Left ventricle myocardium inferior (tissue), 1 donor: Measurements from ENCODE around the gene PDE11A. TPM values are rescaled to one million over a fixed set of nuclear protein-coding genes. Genes with fewer than 3 reads are reported as not detected.

Experiments
- DNase-seq: peaks from one replicate; pipeline ENCODE4 v3.0.0-alpha.2; 2020
- H3K27ac ChIP-seq: fragments of 200-600 bp; replicated peaks from 2 replicates; pipeline ENCODE4 v1.8.0; 2021
- H3K27me3 ChIP-seq: fragments of 200-600 bp; 2 replicates; pipeline ENCODE4 v1.8.0; 2021; ENCODE audit warnings: low read depth
- H3K36me3 ChIP-seq: fragments of 200-600 bp; 2 replicates; pipeline ENCODE4 v1.8.0; 2021
- H3K4me1 ChIP-seq: fragments of 200-600 bp; 2 replicates; pipeline ENCODE4 v1.8.0; 2021
- H3K4me3 ChIP-seq: fragments of 200-600 bp; 2 replicates; pipeline ENCODE4 v1.8.0; 2021; ENCODE audit warnings: mild to moderate bottlenecking, moderate library complexity
- H3K9me3 ChIP-seq: fragments of 200-600 bp; replicated peaks from 2 replicates; pipeline ENCODE4 v1.8.0; 2021
- intact Hi-C: fragments of 100-400 bp; cut with micrococcal nuclease; formaldehyde crosslinking; loops from one replicate; pipeline ENCODE4 v1.11.0; 2022
- total RNA-seq: library from RNA; stranded (reverse); fragmentation: NEBNext Ultra II Directional; extraction: Animal tissue kit (Norgen Biotek cat#: 25700); gene quantifications from one replicate; pipeline ENCODE4 v1.2.1, GENCODE V29; 2021
- TF ChIP-seq, protein P1 (sequence below): fragments of 200-600 bp; IDR thresholded peaks from 2 replicates; pipeline ENCODE4 v1.8.0; 2021; ENCODE audit warnings: antibody characterized with exemption, mild to moderate bottlenecking, borderline replicate concordance
- donor health status: DM: no; HTN: yes; CAD: no; lungs with severe emphysema.

Gene PDE11A
- total RNA-seq, 1 donor from 2014 or later: 2.5 TPM

- peaks cover 18% of the 10 kb centered on the region for H3K4me1 ChIP-seq
- no peaks in the 10 kb centered on the region for H3K36me3 ChIP-seq
- TF ChIP-seq, protein P1, sequence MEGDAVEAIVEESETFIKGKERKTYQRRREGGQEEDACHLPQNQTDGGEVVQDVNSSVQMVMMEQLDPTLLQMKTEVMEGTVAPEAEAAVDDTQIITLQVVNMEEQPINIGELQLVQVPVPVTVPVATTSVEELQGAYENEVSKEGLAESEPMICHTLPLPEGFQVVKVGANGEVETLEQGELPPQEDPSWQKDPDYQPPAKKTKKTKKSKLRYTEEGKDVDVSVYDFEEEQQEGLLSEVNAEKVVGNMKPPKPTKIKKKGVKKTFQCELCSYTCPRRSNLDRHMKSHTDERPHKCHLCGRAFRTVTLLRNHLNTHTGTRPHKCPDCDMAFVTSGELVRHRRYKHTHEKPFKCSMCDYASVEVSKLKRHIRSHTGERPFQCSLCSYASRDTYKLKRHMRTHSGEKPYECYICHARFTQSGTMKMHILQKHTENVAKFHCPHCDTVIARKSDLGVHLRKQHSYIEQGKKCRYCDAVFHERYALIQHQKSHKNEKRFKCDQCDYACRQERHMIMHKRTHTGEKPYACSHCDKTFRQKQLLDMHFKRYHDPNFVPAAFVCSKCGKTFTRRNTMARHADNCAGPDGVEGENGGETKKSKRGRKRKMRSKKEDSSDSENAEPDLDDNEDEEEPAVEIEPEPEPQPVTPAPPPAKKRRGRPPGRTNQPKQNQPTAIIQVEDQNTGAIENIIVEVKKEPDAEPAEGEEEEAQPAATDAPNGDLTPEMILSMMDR: no peak
- intact Hi-C loops: no loop called here
- no peak for DNase-seq
- no peak overlapping the region for H3K4me3 ChIP-seq
- peak overlapping the region; percentile 64 for H3K27ac ChIP-seq
- H3K9me3 ChIP-seq: no peaks in the 10 kb centered on the region
- H3K27me3 ChIP-seq: no peaks in the 10 kb centered on the region
These were observed 287.9 kb downstream of the PDE11A start for GRCh38 chr2:177784745-177785067.

- intact Hi-C loops: no loop called here
- Histone ChIP-seq H3K36me3 (no peaks in the 10 kb centered on the region), H3K27ac (peak overlapping the region; percentile 64), H3K4me1 (peaks cover 18% of the 10 kb centered on the region), H3K27me3 (no peaks in the 10 kb centered on the region), H3K9me3 (no peaks in the 10 kb centered on the region), H3K4me3 (no peak overlapping the region)
- TF ChIP-seq, protein P1: no peak
- DNase-seq: no peak
These were observed 288.5 kb downstream of the PDE11A start for GRCh38 chr2:177783835-177784744.

DNA sequence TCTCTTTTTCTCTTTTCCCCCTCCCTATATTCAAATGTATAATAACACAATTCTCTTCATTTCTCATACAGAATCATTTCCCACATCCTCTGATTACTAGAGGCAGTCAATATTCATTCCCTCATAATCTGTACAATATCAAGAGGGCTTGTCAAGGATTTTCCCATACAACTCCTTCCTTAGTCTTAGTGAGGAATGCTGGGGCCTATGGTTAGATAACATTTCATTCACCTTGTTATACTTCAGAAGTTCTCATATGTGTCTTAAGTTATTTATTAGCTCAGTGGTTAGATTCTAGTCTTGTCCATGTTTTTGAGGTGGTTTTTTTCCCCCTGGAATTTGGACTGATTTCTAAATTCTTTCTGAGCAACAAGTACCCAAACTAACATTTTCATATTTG lies 289.5 kb downstream of the PDE11A start:
- no peaks in the 10 kb centered on the region for H3K27me3 ChIP-seq
- peaks cover 18% of the 10 kb centered on the region for H3K4me1 ChIP-seq
- H3K4me3 ChIP-seq: no peak overlapping the region
- no peak for DNase-seq
- no peaks in the 10 kb centered on the region for H3K36me3 ChIP-seq
- intact Hi-C loops: no loop called here
- TF ChIP-seq, protein P1: no peak
- no peak overlapping the region for H3K27ac ChIP-seq
- H3K9me3 ChIP-seq: no peaks in the 10 kb centered on the region

DNA sequence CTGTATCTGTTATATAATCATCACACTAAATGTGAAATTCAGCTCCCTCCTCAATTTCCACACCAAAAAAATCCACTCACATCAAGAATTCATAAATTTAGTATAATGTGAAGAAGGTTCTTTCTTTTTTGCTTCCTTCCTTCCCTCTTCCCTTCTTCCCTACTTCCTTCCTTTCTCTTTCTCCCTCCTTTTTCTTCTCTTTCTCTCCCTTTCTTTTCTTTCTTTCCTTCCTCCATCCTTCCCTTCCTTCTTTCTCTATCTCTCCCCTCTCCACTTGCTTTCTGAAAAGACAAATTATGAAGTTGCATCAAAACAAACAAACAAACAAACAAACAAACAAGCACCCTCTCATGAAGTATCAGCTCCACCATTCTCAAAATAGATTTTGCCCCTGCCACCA lies 290.0 kb downstream of the PDE11A start:
- intact Hi-C loops: no loop called here
- no peaks in the 10 kb centered on the region for H3K9me3 ChIP-seq
- H3K4me3 ChIP-seq: no peak overlapping the region
- TF ChIP-seq, protein P1: no peak
- no peaks in the 10 kb centered on the region for H3K36me3 ChIP-seq
- peaks cover 18% of the 10 kb centered on the region for H3K4me1 ChIP-seq
- H3K27me3 ChIP-seq: no peaks in the 10 kb centered on the region
- DNase-seq: no peak
- H3K27ac ChIP-seq: no peak overlapping the region

- H3K4me1 ChIP-seq: peaks cover 3% of the 10 kb centered on the region
- no peak overlapping the region for H3K27ac ChIP-seq
- no peaks in the 10 kb centered on the region for H3K36me3 ChIP-seq
- TF ChIP-seq, protein P1: no peak
- H3K27me3 ChIP-seq: no peaks in the 10 kb centered on the region
- DNase-seq: no peak
- H3K4me3 ChIP-seq: no peak overlapping the region
- intact Hi-C loops: no loop called here
- peaks cover 6% of the 10 kb centered on the region for H3K9me3 ChIP-seq
These were observed 294.1 kb downstream of the PDE11A start for GRCh38 chr2:177778472-177778871.
